Upper lobe of left lung (tissue), 4 donors: ENCODE results near the gene COL15A1.

Experiments used
- CTCF ChIP-seq, 6 experiments: fragments of 450-650 bp in 4 of 6; fragments of 200-600 bp in 2 of 6; sonication (generic) in 2 of 6; IDR thresholded peaks; one replicate each; pipeline ENCODE4 v1.5.1; 2016 to 2019; ENCODE audit warnings: antibody characterized with exemption in 6 of 6
- POLR2AphosphoS5 ChIP-seq, 2 donors: sonication (generic); formaldehyde crosslinking; IDR thresholded peaks; one replicate each; pipeline ENCODE4 v1.5.1; 2017; ENCODE audit warnings: antibody characterized with exemption in 2 of 2

- TF ChIP-seq CTCF (IDR thresholded peaks at IDR 0.05) (no peak), POLR2AphosphoS5 (IDR thresholded peaks at IDR 0.05) (no peak)
Measured at GRCh38 chr9:98905015-98905414, 38.7 kb upstream of the COL15A1 start.
